ENCODE measurements around the gene DAAM2. TPM values are rescaled to one million over a fixed set of nuclear protein-coding genes. Genes with fewer than 3 reads are reported as not detected.

The DAAM2 gene
- total RNA-seq, 6 experiments from 2014 or later, result 2.2 to 9.0 (median 8.0) TPM

- no peak overlapping the region for H3K4me3 Mint-ChIP-seq
- TF ChIP-seq CTCF (IDR thresholded peaks at IDR 0.05), result no peak
- no peak for DNase-seq
These were observed 126.7 kb downstream of the DAAM2 start for GRCh38 chr6:39918831-39919230.

GRCh38 chr6:39920157-39920556 lies 128.0 kb downstream of the DAAM2 start:
- no peak for TF ChIP-seq CTCF (IDR thresholded peaks at IDR 0.05)

More at GRCh38 chr6:39918831-39919230, 126.7 kb downstream of the DAAM2 start:
- H3K36me3 Mint-ChIP-seq (ENCODE audit: low read depth), result peaks cover 9% of the 10 kb centered on the region; the same call in 1 of the 2 replicates
- H3K9me3 Mint-ChIP-seq, result no peaks in the 10 kb centered on the region
- H3K4me1 Mint-ChIP-seq (ENCODE audit: low read depth), result no peaks in the 10 kb centered on the region
- H3K27me3 Mint-ChIP-seq (ENCODE audit: insufficient read depth), result no peaks in the 10 kb centered on the region
- H3K27ac Mint-ChIP-seq, result no peak overlapping the region

GRCh38 chr6:39922821-39923220 lies 130.6 kb downstream of the DAAM2 start:
- Mint-ChIP-seq H3K27me3 (ENCODE audit: insufficient read depth) (peaks cover 4% of the 10 kb centered on the region; the same call in 1 of the 2 replicates), H3K36me3 (ENCODE audit: low read depth) (peaks cover 4% of the 10 kb centered on the region), H3K9me3 (no peaks in the 10 kb centered on the region), H3K4me3 (no peak overlapping the region), H3K4me1 (ENCODE audit: low read depth) (peaks cover 16% of the 10 kb centered on the region), H3K27ac (no peak overlapping the region)
- TF ChIP-seq CTCF (IDR thresholded peaks at IDR 0.05), result no peak
- DNase-seq, result no peak

More at GRCh38 chr6:39920157-39920556, 128.0 kb downstream of the DAAM2 start:
- Mint-ChIP-seq H3K4me1 (ENCODE audit: low read depth) (no peaks in the 10 kb centered on the region), H3K4me3 (no peak overlapping the region), H3K9me3 (no peaks in the 10 kb centered on the region), H3K36me3 (ENCODE audit: low read depth) (peaks cover 5% of the 10 kb centered on the region; the same call in 1 of the 2 replicates), H3K27ac (no peak overlapping the region), H3K27me3 (ENCODE audit: insufficient read depth) (no peaks in the 10 kb centered on the region)
- no peak for DNase-seq

- H3K27ac Mint-ChIP-seq, result no peak overlapping the region
- no peak for TF ChIP-seq CTCF (IDR thresholded peaks at IDR 0.05)
- H3K36me3 Mint-ChIP-seq (ENCODE audit: low read depth), result no peaks in the 10 kb centered on the region; the same call in none of the 2 replicates
- H3K4me3 Mint-ChIP-seq, result no peak overlapping the region
- peaks cover 16% of the 10 kb centered on the region for H3K4me1 Mint-ChIP-seq (ENCODE audit: low read depth)
- no peaks in the 10 kb centered on the region for H3K9me3 Mint-ChIP-seq
- no peak for DNase-seq
- H3K27me3 Mint-ChIP-seq (ENCODE audit: insufficient read depth), result peaks cover 4% of the 10 kb centered on the region; the same call in 1 of the 2 replicates
These were observed 131.2 kb downstream of the DAAM2 start for GRCh38 chr6:39923394-39923793.

GRCh38 chr6:39923861-39924260 lies 131.7 kb downstream of the DAAM2 start:
- H3K36me3 Mint-ChIP-seq (ENCODE audit: low read depth), result no peaks in the 10 kb centered on the region; the same call in none of the 2 replicates
- no peaks in the 10 kb centered on the region for H3K9me3 Mint-ChIP-seq
- DNase-seq, result no peak
- peaks cover 4% of the 10 kb centered on the region; the same call in 1 of the 2 replicates for H3K27me3 Mint-ChIP-seq (ENCODE audit: insufficient read depth)
- no peak overlapping the region for H3K4me3 Mint-ChIP-seq
- H3K4me1 Mint-ChIP-seq (ENCODE audit: low read depth), result peaks cover 20% of the 10 kb centered on the region
- H3K27ac Mint-ChIP-seq, result no peak overlapping the region
- no peak for TF ChIP-seq CTCF (IDR thresholded peaks at IDR 0.05)
